Measurements from ENCODE around the gene WIPI1.

The WIPI1 gene

GRCh38 chr17:68450801-68451200 is 6.5 kb downstream of the WIPI1 start:
- Histone ChIP-seq H3K4me1 (ENCODE audit: insufficient read depth, low read length) (peaks cover 6% of the 10 kb centered on the region; the same call in 1 of the 2 replicates), H3K36me3 (ENCODE audit: insufficient read depth, low read length) (peaks cover 11% of the 10 kb centered on the region), H3K4me3 (ENCODE audit: low read length) (no peak overlapping the region), H3K27me3 (ENCODE audit: insufficient read depth, low read length) (no peaks in the 10 kb centered on the region), H3K27ac (ENCODE audit: low read depth, low read length) (no peak overlapping the region), H3K9ac (ENCODE audit: low read depth, low read length) (no peak overlapping the region), H3K9me3 (ENCODE audit: insufficient read depth, low read depth, low read length) (no peaks in the 10 kb centered on the region)
- 96% methylated on average over 14 of the region's 14 CpGs for WGBS

GRCh38 chr17:68450391-68450790 is 6.9 kb downstream of the WIPI1 start:
- no peaks in the 10 kb centered on the region for H3K9me3 ChIP-seq (ENCODE audit: insufficient read depth, low read depth, low read length)
- H3K27me3 ChIP-seq (ENCODE audit: insufficient read depth, low read length): no peaks in the 10 kb centered on the region
- no peak overlapping the region for H3K4me3 ChIP-seq (ENCODE audit: low read length)
- 94% methylated on average over 8 of the region's 8 CpGs for WGBS
- peaks cover 2% of the 10 kb centered on the region; the same call in 1 of the 2 replicates for H3K4me1 ChIP-seq (ENCODE audit: insufficient read depth, low read length)
- H3K9ac ChIP-seq (ENCODE audit: low read depth, low read length): no peak overlapping the region
- H3K27ac ChIP-seq (ENCODE audit: low read depth, low read length): no peak overlapping the region
- H3K36me3 ChIP-seq (ENCODE audit: insufficient read depth, low read length): peaks cover 11% of the 10 kb centered on the region

- Histone ChIP-seq H3K4me3 (ENCODE audit: low read length) (no peak overlapping the region), H3K9me3 (ENCODE audit: insufficient read depth, low read depth, low read length) (no peaks in the 10 kb centered on the region), H3K36me3 (ENCODE audit: insufficient read depth, low read length) (peaks cover 11% of the 10 kb centered on the region), H3K27me3 (ENCODE audit: insufficient read depth, low read length) (no peaks in the 10 kb centered on the region), H3K27ac (ENCODE audit: low read depth, low read length) (no peak overlapping the region), H3K9ac (ENCODE audit: low read depth, low read length) (no peak overlapping the region), H3K4me1 (ENCODE audit: insufficient read depth, low read length) (no peaks in the 10 kb centered on the region; the same call in 1 of the 2 replicates)
- 96% methylated on average over 10 of the region's 13 CpGs for WGBS
These were observed 8.1 kb downstream of the WIPI1 start for GRCh38 chr17:68449021-68449739.

- no peak overlapping the region for H3K4me3 ChIP-seq (ENCODE audit: low read length)
- peaks cover 21% of the 10 kb centered on the region for H3K36me3 ChIP-seq (ENCODE audit: insufficient read depth, low read length)
- no peaks in the 10 kb centered on the region for H3K9me3 ChIP-seq (ENCODE audit: insufficient read depth, low read depth, low read length)
- H3K4me1 ChIP-seq (ENCODE audit: insufficient read depth, low read length): no peaks in the 10 kb centered on the region
- no peak overlapping the region for H3K9ac ChIP-seq (ENCODE audit: low read depth, low read length)
- H3K27ac ChIP-seq (ENCODE audit: low read depth, low read length): no peak overlapping the region
- 96% methylated on average over 9 of the region's 9 CpGs for WGBS
- H3K27me3 ChIP-seq (ENCODE audit: insufficient read depth, low read length): no peaks in the 10 kb centered on the region
These were observed 10.7 kb downstream of the WIPI1 start for GRCh38 chr17:68446626-68447041.

GRCh38 chr17:68445671-68446070 is 11.6 kb downstream of the WIPI1 start:
- no peak overlapping the region for H3K9ac ChIP-seq (ENCODE audit: low read depth, low read length)
- no peak overlapping the region for H3K27ac ChIP-seq (ENCODE audit: low read depth, low read length)
- H3K4me3 ChIP-seq (ENCODE audit: low read length): no peak overlapping the region
- no peaks in the 10 kb centered on the region for H3K4me1 ChIP-seq (ENCODE audit: insufficient read depth, low read length)
- no peaks in the 10 kb centered on the region for H3K9me3 ChIP-seq (ENCODE audit: insufficient read depth, low read depth, low read length)
- H3K27me3 ChIP-seq (ENCODE audit: insufficient read depth, low read length): no peaks in the 10 kb centered on the region
- 95% methylated on average over 8 of the region's 8 CpGs for WGBS
- peaks cover 21% of the 10 kb centered on the region for H3K36me3 ChIP-seq (ENCODE audit: insufficient read depth, low read length)

- no peak overlapping the region for H3K4me3 ChIP-seq (ENCODE audit: low read length)
- WGBS: 92% methylated on average over 11 of the region's 11 CpGs
- no peak overlapping the region for H3K9ac ChIP-seq (ENCODE audit: low read depth, low read length)
These were observed 13.3 kb downstream of the WIPI1 start for GRCh38 chr17:68443972-68444464.

GRCh38 chr17:68441070-68441770 is 16.1 kb downstream of the WIPI1 start:
- WGBS: 88% methylated on average over 14 of the region's 14 CpGs
- Histone ChIP-seq H3K9ac (ENCODE audit: low read depth, low read length) (no peak overlapping the region; the same call in 1 of the 2 replicates), H3K27ac (ENCODE audit: low read depth, low read length) (no peak overlapping the region), H3K4me3 (ENCODE audit: low read length) (no peak overlapping the region), H3K27me3 (ENCODE audit: insufficient read depth, low read length) (no peaks in the 10 kb centered on the region), H3K9me3 (ENCODE audit: insufficient read depth, low read depth, low read length) (no peaks in the 10 kb centered on the region), H3K36me3 (ENCODE audit: insufficient read depth, low read length) (peaks cover 10% of the 10 kb centered on the region; the same call in 1 of the 2 replicates), H3K4me1 (ENCODE audit: insufficient read depth, low read length) (no peaks in the 10 kb centered on the region)

More at GRCh38 chr17:68443972-68444464, 13.3 kb downstream of the WIPI1 start:
- Histone ChIP-seq H3K27ac (ENCODE audit: low read depth, low read length) (no peak overlapping the region), H3K4me1 (ENCODE audit: insufficient read depth, low read length) (no peaks in the 10 kb centered on the region), H3K27me3 (ENCODE audit: insufficient read depth, low read length) (no peaks in the 10 kb centered on the region), H3K36me3 (ENCODE audit: insufficient read depth, low read length) (peaks cover 17% of the 10 kb centered on the region), H3K9me3 (ENCODE audit: insufficient read depth, low read depth, low read length) (no peaks in the 10 kb centered on the region)

- Histone ChIP-seq H3K27ac (ENCODE audit: low read depth, low read length) (no peak overlapping the region), H3K4me1 (ENCODE audit: insufficient read depth, low read length) (no peaks in the 10 kb centered on the region), H3K9ac (ENCODE audit: low read depth, low read length) (no peak overlapping the region), H3K36me3 (ENCODE audit: insufficient read depth, low read length) (peaks cover 11% of the 10 kb centered on the region; the same call in 1 of the 2 replicates), H3K4me3 (ENCODE audit: low read length) (no peak overlapping the region), H3K9me3 (ENCODE audit: insufficient read depth, low read depth, low read length) (no peaks in the 10 kb centered on the region), H3K27me3 (ENCODE audit: insufficient read depth, low read length) (no peaks in the 10 kb centered on the region)
- 97% methylated on average over 2 of the region's 2 CpGs for WGBS
These were observed 16.8 kb downstream of the WIPI1 start for GRCh38 chr17:68440526-68440925.

- peaks cover 15% of the 10 kb centered on the region; the same call in 1 of the 2 replicates for H3K36me3 ChIP-seq (ENCODE audit: insufficient read depth, low read length)
- no peaks in the 10 kb centered on the region for H3K4me1 ChIP-seq (ENCODE audit: insufficient read depth, low read length)
- H3K9ac ChIP-seq (ENCODE audit: low read depth, low read length): no peak overlapping the region; the same call in 1 of the 2 replicates
- H3K9me3 ChIP-seq (ENCODE audit: insufficient read depth, low read depth, low read length): no peaks in the 10 kb centered on the region
- H3K27me3 ChIP-seq (ENCODE audit: insufficient read depth, low read length): no peaks in the 10 kb centered on the region
- H3K27ac ChIP-seq (ENCODE audit: low read depth, low read length): no peak overlapping the region
- H3K4me3 ChIP-seq (ENCODE audit: low read length): no peak overlapping the region
- WGBS: 83% methylated on average over 7 of the region's 8 CpGs
These were observed 17.5 kb downstream of the WIPI1 start for GRCh38 chr17:68439656-68440290.

- H3K9ac ChIP-seq (ENCODE audit: low read depth, low read length): no peak overlapping the region
- no peak overlapping the region for H3K27ac ChIP-seq (ENCODE audit: low read depth, low read length)
These were observed 19.1 kb downstream of the WIPI1 start for GRCh38 chr17:68437979-68438822.

More at GRCh38 chr17:68437979-68438822, 19.1 kb downstream of the WIPI1 start:
- H3K4me3 ChIP-seq (ENCODE audit: low read length): no peak overlapping the region
- H3K9me3 ChIP-seq (ENCODE audit: insufficient read depth, low read depth, low read length): no peaks in the 10 kb centered on the region
- H3K4me1 ChIP-seq (ENCODE audit: insufficient read depth, low read length): no peaks in the 10 kb centered on the region
- WGBS: 78% methylated on average over 13 of the region's 14 CpGs
- H3K36me3 ChIP-seq (ENCODE audit: insufficient read depth, low read length): 0 out of 2 replicates have a peak, but pooled peaks cover 11% of the 10 kb centered on the region
- no peaks in the 10 kb centered on the region for H3K27me3 ChIP-seq (ENCODE audit: insufficient read depth, low read length)

Data from HUES64 (cell line).